K562 (cell line): ENCODE measurements around the gene CACNA2D2. TPM values are rescaled to one million over a fixed set of nuclear protein-coding genes. Genes with fewer than 3 reads are reported as not detected.

Source experiments
- CC2D1A ChIP-seq: fragments of 450-650 bp; IDR thresholded peaks from 2 replicates; pipeline ENCODE4 v1.6.1; 2017; ENCODE audit warnings: mild to moderate bottlenecking
- CGGBP1 ChIP-seq: fragments of 250-450 bp; sonication (Bioruptor Pico); IDR thresholded peaks from 2 replicates; pipeline ENCODE4 v1.9.0; 2021; ENCODE audit warnings: mild to moderate bottlenecking
- CTCF ChIP-seq, 3 experiments: IDR thresholded peaks in 2 of 3; conservative IDR thresholded peaks in 1 of 3; 2 replicates each; pipeline ENCODE4 v1.5.1; 2011 to 2012; ENCODE audit warnings: low read length in 3 of 3, mild to moderate bottlenecking in 3 of 3, control low read depth in 2 of 3, improper control_type of control experiment in 1 of 3, inconsistent platforms in 1 of 3, low read depth in 1 of 3, mixed read lengths in 1 of 3, moderate library complexity in 1 of 3; ENCODE audit not compliant: insufficient read depth in 2 of 3
- GTF2A2 ChIP-seq: IDR thresholded peaks from 2 replicates; pipeline ENCODE4 v1.6.1; 2016; ENCODE audit warnings: mild to moderate bottlenecking, missing genetic modification characterization, missing compliant biosample characterization
- RB1 ChIP-seq: fragments of 450-650 bp; IDR thresholded peaks from 2 replicates; pipeline ENCODE4 v1.6.1; 2017; ENCODE audit warnings: low read depth, mild to moderate bottlenecking
- REST ChIP-seq, 2 experiments: fragments of 450-650 bp; formaldehyde crosslinking in 1 of 2; IDR thresholded peaks; 2 replicates each; pipeline versions ENCODE4 v1.4.0 to v1.6.1; 2014 to 2020; ENCODE audit warnings: mild to moderate bottlenecking in 2 of 2, borderline replicate concordance in 1 of 2, low read depth in 1 of 2
- SMAD4 ChIP-seq: fragments of 250-450 bp; sonication (Bioruptor Pico); conservative IDR thresholded peaks from 2 replicates; pipeline ENCODE4 v1.8.0; 2021; ENCODE audit warnings: inconsistent platforms, mild to moderate bottlenecking, moderate library complexity
- SMC3 ChIP-seq: conservative IDR thresholded peaks from 2 replicates; pipeline ENCODE4 v1.6.1; 2011; ENCODE audit warnings: low read depth, low read length, improper control_type of control experiment; ENCODE audit not compliant: insufficient read depth
- ZBTB2 ChIP-seq: fragments of 450-650 bp; IDR thresholded peaks from 2 replicates; pipeline ENCODE4 v1.6.1; 2016; ENCODE audit warnings: antibody characterized with exemption
- ZBTB49 ChIP-seq: sonication (generic); formaldehyde crosslinking; IDR thresholded peaks from 2 replicates; pipeline ENCODE4 v1.8.0; 2022; ENCODE audit warnings: missing genetic modification reagents, mild to moderate bottlenecking, borderline replicate concordance
- ZNF253 ChIP-seq: fragments of 250-450 bp; sonication (Bioruptor Pico); conservative IDR thresholded peaks from 2 replicates; pipeline ENCODE4 v1.6.1; 2021; ENCODE audit warnings: mild to moderate bottlenecking
- ZNF780A ChIP-seq: fragments of 250-450 bp; sonication (Bioruptor Pico); IDR thresholded peaks from 2 replicates; pipeline ENCODE4 v1.5.0; 2021; ENCODE audit warnings: mild to moderate bottlenecking
- polyA plus RNA-seq, 8 experiments: library from polyadenylated mRNA; depleted of rRNA in 4 of 8; stranded (reverse) in 5 of 8; unstranded in 3 of 8; fragments of >200 nt; fragmentation: Nextera tagmentation in 2 of 8; fragmentation: Illumina TruSeq in 1 of 8; extraction: Ambion mirVana in 2 of 8; extraction: Trizol in 1 of 8; gene quantifications; 2 replicates each; pipeline versions ENCODE4 v1.2.1 to v1.2.3, GENCODE V29; 2011 to 2014; ENCODE audit warnings: inconsistent platforms in 1 of 8, missing spikeins in 1 of 8
- total RNA-seq, 7 experiments: library from RNA; depleted of rRNA in 6 of 7; stranded (reverse); fragments of >200 nt in 6 of 7; fragmentation: Illumina TruSeq in 2 of 7; extraction: Trizol in 2 of 7; gene quantifications; 2 replicates each; pipeline versions ENCODE4 v1.2.1 to v1.2.3, GENCODE V29; 2011 to 2021; ENCODE audit warnings: low replicate concordance in 1 of 7

The CACNA2D2 gene
- total and polyA plus RNA-seq, 9 of the 15 experiments (the other 6 are each of a cell fraction or from before 2014, with no cell fraction given): 0.11 to 0.58 (median 0.36) TPM; not detected in 2

- TF ChIP-seq REST (IDR thresholded peaks at IDR 0.05; ENCODE audit: borderline replicate concordance): no peak
- TF ChIP-seq REST (CRISPR knock-in tag; IDR thresholded peaks at IDR 0.05; ENCODE audit: low read depth): 0 out of 2 replicates have a peak, but pooled peaks have one; percentile 38
- TF ChIP-seq GTF2A2 (tag): no peak
- no peak for TF ChIP-seq ZNF253 (CRISPR knock-in tag)
- peak; percentile 46; the same call in 1 of the 2 replicates for TF ChIP-seq SMAD4 (CRISPR knock-in tag)
- TF ChIP-seq ZNF780A (CRISPR knock-in tag): no peak
- TF ChIP-seq SMC3: no peak
- no peak for TF ChIP-seq ZBTB49 (CRISPR knock-in tag)
- TF ChIP-seq ZBTB2: peak; percentile 67; the same call in 1 of the 2 replicates
- no peak; the same call in 1 of the 2 replicates for TF ChIP-seq RB1
- TF ChIP-seq CTCF (IDR thresholded peaks at IDR 0.05 in 2 of 3, conservative IDR thresholded peaks at IDR 0.05 in 1 of 3; ENCODE audit: insufficient read depth in 2 of 3, low read depth in 1 of 3, low read length in 3 of 3): no peak
- TF ChIP-seq CGGBP1 (CRISPR knock-in tag): no peak
- no peak for TF ChIP-seq CC2D1A
Observed at GRCh38 chr3:50350527-50351322, 152.7 kb downstream of the CACNA2D2 start, which contains the start of the genes CYB561D2 and NPRL2 (continued).
